Activated naive CD8-positive, alpha-beta T cell treated with anti-CD3 and anti-CD28 coated beads, Interleukin-2, amount 50 U/mL, for 16 hours (primary cell): Measurements from ENCODE around the gene SELENOW.
"Not testable (repeated sequence)": the region's sequence is repeated elsewhere in the genome, so short reads cannot be mapped to it uniquely, and the experiment has no call there.

Experiments used
- DNase-seq: peaks from one replicate; pipeline ENCODE4 v3.0.0-alpha.2; 2020; ENCODE audit warnings: low read depth, low spot score

SELENOW gene

GRCh38 chr19:47778049-47778953, at the start of gene SELENOW:
TSS of gene SELENOW (plus strand) at chr19:47778703. CDS start at chr19:47778786, 83 bp downstream.
- peak; percentile 52 for DNase-seq

GRCh38 chr19:47729468-47729798, 49.1 kb upstream of the SELENOW start:
- DNase-seq: no peak

GRCh38 chr19:47729799-47730520, 48.5 kb upstream of the SELENOW start:
- peak; percentile 23 for DNase-seq

- DNase-seq: no peak
These were observed 48.0 kb upstream of the SELENOW start for GRCh38 chr19:47730521-47730889.

GRCh38 chr19:47730910-47731309, 47.6 kb upstream of the SELENOW start:
- DNase-seq: no peak

GRCh38 chr19:47735131-47735530, 43.4 kb upstream of the SELENOW start:
- no peak for DNase-seq

- no peak for DNase-seq
These were observed 37.5 kb upstream of the SELENOW start for GRCh38 chr19:47740866-47741519.

- no peak for DNase-seq
These were observed 36.9 kb upstream of the SELENOW start for GRCh38 chr19:47741544-47742140.

GRCh38 chr19:47742634-47743033, 35.9 kb upstream of the SELENOW start:
- DNase-seq: no peak

- peak; percentile 89 for DNase-seq
These were observed 33.2 kb upstream of the SELENOW start, which contains the start of gene NOP53 for GRCh38 chr19:47745010-47745901. TSS of gene NOP53 (plus strand) at chr19:47745546. CDS start at chr19:47745560, 14 bp downstream.

GRCh38 chr19:47746129-47746528, 32.4 kb upstream of the SELENOW start:
- DNase-seq: not testable (repeated sequence)

GRCh38 chr19:47749326-47749725, 29.2 kb upstream of the SELENOW start:
- DNase-seq: no peak

GRCh38 chr19:47750752-47751151, 27.8 kb upstream of the SELENOW start:
- DNase-seq: no peak

- no peak for DNase-seq
These were observed 25.9 kb upstream of the SELENOW start for GRCh38 chr19:47752440-47753211.

GRCh38 chr19:47754206-47755064, 24.1 kb upstream of the SELENOW start:
- no peak for DNase-seq

GRCh38 chr19:47755065-47755761, 23.3 kb upstream of the SELENOW start:
- no peak for DNase-seq

- DNase-seq: no peak
These were observed 22.5 kb upstream of the SELENOW start for GRCh38 chr19:47755762-47756626.

GRCh38 chr19:47756627-47756929, 21.9 kb upstream of the SELENOW start:
- DNase-seq: no peak
